HG03520 (cell line): ENCODE measurements around the gene OR2A42.
"Not testable (repeated sequence)": the region's sequence is repeated elsewhere in the genome, so short reads cannot be mapped to it uniquely, and the experiment has no call there.

Experiments used
- ATAC-seq: cut with Tn5 transposase; IDR thresholded peaks from one replicate; pipeline ENCODE4 v1.9.1; 2021; ENCODE audit warnings: mild to moderate bottlenecking, moderate library complexity; ENCODE audit not compliant: unreplicated experiment

The OR2A42 gene

GRCh38 chr7:144226866-144227265 is 12.5 kb downstream of the OR2A42 start:
- not testable (repeated sequence) for ATAC-seq

DNA sequence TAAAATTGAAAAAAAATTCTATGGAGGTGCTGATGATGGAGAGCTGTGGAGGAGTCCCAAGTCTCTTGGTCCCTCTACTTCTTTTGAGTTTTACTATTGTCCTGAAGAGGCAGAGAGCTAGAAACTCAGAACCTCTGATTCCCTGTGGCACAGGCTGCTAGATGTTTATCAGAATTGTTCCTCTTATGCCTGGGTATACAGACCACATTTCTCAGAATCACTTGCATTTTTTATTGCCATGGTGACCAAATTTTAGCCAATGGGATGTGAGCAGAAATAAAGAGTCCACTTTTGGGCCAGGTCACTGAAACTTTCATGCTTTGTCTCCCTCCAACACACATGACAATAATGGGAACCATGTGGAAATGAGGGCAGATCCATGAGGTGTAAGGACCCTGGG is 15.7 kb downstream of the OR2A42 start:
- ATAC-seq, result not testable (repeated sequence)

DNA sequence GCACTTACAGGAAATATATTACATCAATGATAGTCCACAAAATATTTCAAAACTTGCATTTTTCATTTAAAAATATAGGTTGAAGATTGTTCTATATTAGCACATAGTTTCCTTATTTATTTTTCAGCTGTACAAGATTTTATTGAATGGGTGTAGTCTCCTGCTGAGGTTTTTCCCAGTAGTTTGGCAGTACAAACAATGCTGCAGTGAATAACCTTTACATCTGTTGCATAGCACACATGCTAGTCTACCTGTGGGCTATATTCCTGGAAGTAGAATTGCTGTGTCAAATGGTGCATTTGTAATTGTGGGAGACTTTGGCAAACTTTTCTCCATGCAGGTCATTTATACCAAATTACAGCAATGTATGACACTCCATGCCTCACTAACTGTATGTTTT is 18.9 kb downstream of the OR2A42 start:
- ATAC-seq, result not testable (repeated sequence)

- not testable (repeated sequence) for ATAC-seq
Measured at GRCh38 chr7:144219149-144219548, 20.3 kb downstream of the OR2A42 start.

GRCh38 chr7:144218581-144218980 is 20.8 kb downstream of the OR2A42 start:
- not testable (repeated sequence) for ATAC-seq

DNA sequence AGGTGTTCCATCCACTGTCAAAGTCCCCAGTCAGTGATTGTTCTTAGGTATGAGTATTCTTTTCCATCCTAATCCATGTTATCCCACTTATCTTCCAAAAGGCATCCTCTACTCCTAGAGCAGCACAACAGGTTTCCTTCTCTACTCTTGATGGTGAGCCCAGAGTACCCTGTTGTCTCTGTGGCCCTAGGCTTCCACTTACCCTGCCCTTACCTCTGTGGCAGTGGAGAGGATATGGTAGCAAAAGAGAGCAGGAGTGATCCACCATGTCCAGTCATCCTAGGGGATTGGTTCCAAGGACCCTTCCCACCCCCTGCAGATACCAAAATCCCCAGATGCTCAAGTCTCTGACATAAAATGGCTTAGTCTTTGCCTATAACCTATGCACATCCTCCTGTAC is 22.2 kb downstream of the OR2A42 start:
- ATAC-seq, result not testable (repeated sequence)

DNA sequence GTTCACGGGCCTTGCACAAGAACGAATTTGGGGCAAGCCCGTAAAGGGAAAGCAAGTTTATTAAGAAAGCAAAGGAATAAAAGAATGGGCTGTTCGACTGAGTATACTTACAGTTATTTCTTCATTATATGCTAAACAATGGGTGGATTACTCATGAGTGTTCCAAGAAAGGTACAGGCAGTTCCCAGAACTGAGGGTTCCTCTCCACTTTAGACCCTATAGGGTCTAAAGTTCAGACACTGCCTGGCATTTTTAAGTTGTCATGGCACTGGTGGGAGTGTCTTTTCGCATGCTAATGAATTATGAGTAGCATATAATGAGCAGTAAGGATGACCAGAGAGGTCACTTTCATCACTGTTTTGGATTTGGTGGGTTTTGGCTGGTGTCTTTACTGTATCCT is 34.1 kb downstream of the OR2A42 start:
- ATAC-seq, result not testable (repeated sequence)

DNA sequence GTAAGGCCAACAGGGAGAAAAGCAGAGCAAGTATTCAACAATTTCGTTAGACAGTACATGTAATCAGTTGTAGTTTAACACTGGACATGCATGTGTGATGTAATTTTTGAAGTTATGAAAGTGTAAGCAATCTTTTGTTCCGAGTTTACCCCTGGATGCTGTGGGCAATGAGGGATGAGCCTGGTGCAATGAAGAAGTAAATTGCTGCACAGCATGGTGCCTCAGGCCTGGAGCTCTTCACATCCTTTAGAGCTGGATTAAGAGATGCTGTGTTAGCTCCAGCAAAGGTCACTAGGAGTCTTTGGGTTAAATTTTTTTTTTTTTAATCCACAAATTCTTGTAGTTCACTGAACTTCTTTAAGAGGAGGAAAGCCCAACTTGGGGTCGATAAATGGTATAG is 36.3 kb downstream of the OR2A42 start:
- not testable (repeated sequence) for ATAC-seq

- ATAC-seq, result not testable (repeated sequence)
Measured at GRCh38 chr7:144201978-144202377, 37.4 kb downstream of the OR2A42 start.

DNA sequence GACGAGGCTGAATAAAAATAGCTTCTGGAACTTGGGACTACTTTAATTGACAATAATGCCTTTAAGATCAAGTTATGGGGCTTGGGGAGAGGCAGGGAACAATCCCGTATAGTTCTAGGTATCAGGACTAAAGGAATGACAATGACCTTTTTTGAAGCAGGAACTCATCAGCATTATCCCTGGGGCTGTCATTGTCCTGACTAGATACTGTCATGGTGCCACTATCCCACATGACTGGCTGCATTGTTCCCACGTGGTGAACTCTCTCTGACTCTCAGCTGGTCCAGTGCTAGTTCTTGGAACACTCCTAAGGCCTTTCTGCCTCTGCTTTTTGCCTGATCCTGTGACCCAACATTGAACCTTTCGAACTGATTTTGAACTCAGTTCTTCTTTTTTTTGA is 40.5 kb downstream of the OR2A42 start:
- not testable (repeated sequence) for ATAC-seq

DNA sequence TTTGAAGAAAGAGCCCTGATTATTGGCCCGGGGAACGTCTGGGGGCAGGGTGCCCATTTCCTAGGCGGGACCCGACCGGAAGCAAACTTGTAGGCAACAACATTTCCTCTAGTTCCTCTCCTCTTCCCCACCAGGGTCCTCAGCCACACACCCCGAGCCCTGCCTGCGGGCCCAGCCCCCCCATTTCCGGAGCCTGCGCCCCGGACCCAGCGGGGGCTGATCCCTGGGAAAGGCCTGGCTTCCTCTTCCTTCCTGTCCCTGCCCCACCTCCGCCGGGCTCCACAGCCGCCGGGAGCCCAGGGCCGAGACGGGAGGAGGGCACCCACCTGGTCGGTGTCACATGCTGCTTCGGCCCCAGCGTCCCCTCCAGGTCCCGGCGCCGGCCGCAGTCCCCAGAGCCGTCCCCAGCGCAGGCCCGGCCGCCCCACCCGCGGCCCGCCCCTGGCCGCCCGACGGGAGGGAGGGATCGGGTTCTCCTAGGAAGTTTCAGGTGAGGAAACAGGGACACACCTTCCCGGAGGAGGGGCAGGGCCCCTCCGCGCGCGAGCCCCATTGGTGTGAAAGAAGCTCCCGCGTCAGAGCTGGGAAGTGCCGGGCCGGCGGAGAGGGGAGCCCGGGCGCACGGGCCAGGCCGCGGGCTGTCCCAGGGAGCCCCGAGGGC is 44.1 kb downstream of the OR2A42 start, which contains the start of gene ARHGEF35:
Gene ARHGEF35, minus strand, starts transcription at position 622 of the 661 bp plus-strand sequence. CDS start 7,450 bp downstream, outside the sequence.
- ATAC-seq, result peak; percentile 66

DNA sequence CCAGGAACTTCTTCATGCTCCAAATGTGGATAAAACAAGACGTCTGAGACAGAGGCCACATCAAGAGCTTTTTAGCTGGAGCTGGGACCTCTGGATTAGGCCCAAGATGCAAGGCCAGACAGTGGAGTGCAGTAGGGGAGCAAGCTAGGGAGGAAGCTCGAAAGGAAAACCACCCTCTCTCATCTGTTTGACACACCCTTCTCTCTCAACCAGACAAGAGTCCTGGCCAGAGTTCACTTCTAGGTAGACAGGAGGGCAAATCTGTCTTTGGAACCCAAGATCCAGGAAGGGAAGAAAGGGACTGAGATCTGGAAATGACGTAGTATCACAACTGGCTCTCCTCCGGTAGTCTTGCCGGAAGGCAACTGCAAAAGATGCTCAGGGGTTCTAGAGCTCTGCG is 45.0 kb downstream of the OR2A42 start:
- not testable (repeated sequence) for ATAC-seq

- ATAC-seq, result not testable (repeated sequence)
Measured at GRCh38 chr7:144193782-144194181, 45.6 kb downstream of the OR2A42 start.

- ATAC-seq, result not testable (repeated sequence)
Measured at GRCh38 chr7:144188578-144189171, 50.7 kb downstream of the OR2A42 start.

GRCh38 chr7:144187848-144188247 is 51.6 kb downstream of the OR2A42 start:
- ATAC-seq, result not testable (repeated sequence)

DNA sequence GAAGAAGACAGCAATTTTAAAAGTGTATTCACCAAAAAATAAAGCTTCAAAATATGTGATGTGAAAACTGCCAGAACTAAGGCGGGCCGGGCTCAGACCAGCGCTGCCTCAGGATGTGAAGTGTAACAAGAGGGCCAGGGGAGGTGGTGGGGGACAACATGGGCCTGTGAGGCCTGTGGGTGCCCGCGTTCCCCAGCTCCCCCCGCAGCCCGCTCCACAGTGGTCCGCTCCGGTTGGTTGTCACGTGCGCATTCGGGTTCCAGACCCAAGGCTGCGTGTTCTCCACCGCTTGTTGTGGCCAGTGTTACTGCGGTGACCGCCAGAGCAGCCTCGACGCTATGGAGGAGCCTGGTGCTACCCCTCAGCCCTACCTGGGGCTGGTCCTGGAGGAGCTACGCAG is 56.2 kb downstream of the OR2A42 start, which contains the start of gene CTAGE4:
Gene CTAGE4, plus strand, starts transcription at position 301 of the 400 bp plus-strand sequence. Its CDS starts 38 bp downstream, at position 339.
- ATAC-seq, result not testable (repeated sequence)

DNA sequence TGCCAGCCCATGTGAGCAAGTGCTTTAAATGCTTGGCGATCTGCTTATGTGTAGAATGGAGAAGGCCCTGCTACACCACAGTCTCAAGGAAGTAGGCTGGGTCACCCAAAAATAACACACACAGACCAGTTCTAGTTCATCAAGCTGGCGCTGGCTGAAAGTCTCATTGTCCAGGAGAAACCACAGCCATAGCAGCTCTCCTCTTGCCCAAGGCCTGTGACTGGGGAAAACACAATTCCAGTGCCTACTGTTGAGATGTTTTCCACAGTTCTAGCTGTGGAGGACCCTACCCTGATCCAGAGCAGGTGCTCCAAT is 60.3 kb downstream of the OR2A42 start:
- ATAC-seq, result not testable (repeated sequence)

DNA sequence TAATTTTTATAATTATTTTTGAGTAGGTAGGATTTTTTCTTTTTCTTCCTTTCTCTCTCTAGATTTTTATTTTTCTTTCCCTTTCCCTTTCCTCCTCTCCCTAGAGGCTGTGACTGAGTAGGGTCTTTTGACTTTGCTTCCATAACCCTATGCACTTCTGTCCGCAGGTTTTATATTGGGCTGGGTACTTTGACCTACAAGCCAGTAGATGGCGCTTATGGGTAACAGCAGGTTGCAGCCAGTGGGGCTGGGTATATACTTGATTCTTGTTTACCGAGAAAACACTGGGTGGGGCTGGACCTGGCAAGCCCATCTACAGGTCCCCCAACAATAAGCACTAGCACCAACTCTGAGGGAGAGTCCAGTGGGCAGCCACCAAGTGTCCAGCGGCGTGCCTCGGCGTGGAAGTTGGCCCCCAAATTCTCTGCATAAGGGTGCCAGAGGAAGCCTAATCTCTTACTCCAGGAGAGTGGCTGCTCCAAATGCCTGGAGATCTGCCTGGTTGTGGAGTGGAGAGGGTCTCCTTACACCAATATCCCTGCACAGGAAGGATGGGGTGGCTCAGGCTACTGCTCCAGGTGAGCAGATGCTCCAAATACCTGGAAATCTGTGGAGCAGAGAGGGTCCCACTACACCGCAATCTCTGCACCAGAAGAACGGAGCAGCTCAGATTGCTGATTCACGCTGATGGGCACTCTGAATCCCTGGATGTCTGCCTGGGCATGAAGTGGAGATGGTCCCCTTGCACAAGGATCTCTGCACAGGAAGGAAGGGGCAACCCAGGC is 60.8 kb downstream of the OR2A42 start:
- ATAC-seq, result peak; percentile 98
